Activated CD8-positive, alpha-beta memory T cell treated with anti-CD3 and anti-CD28 coated beads for 24 hours (primary cell): ENCODE results near the gene GIGYF1.
"Not testable (repeated sequence)": the region's sequence is repeated elsewhere in the genome, so short reads cannot be mapped to it uniquely, and the experiment has no call there.

Experiments used
- DNase-seq: peaks from one replicate; pipeline ENCODE4 v3.0.0-alpha.2; 2020

The GIGYF1 gene

GRCh38 chr7:100708395-100708794 is 14.3 kb upstream of the GIGYF1 start:
- DNase-seq: no peak

GRCh38 chr7:100706672-100707311 is 12.7 kb upstream of the GIGYF1 start:
- DNase-seq: no peak

- DNase-seq: peak; percentile 99
These were observed 12.0 kb upstream of the GIGYF1 start, which contains the start of gene POP7 for GRCh38 chr7:100705753-100706671. Gene POP7 (plus strand): TSS chr7:100706121. CDS start chr7:100706831, 710 bp downstream.

GRCh38 chr7:100705320-100705752 is 11.3 kb upstream of the GIGYF1 start:
- peak; percentile 95 for DNase-seq

- DNase-seq: not testable (repeated sequence)
These were observed 7.0 kb upstream of the GIGYF1 start for GRCh38 chr7:100701089-100701488.

- no peak for DNase-seq
These were observed 5.0 kb upstream of the GIGYF1 start for GRCh38 chr7:100699018-100699417.

- no peak for DNase-seq
These were observed 2.1 kb upstream of the GIGYF1 start for GRCh38 chr7:100696123-100696521.

- DNase-seq: no peak
These were observed 545 bp downstream of the GIGYF1 start for GRCh38 chr7:100693312-100694097.

- DNase-seq: no peak
These were observed 1.5 kb downstream of the GIGYF1 start for GRCh38 chr7:100692578-100692961.

- peak; percentile 92 for DNase-seq
These were observed 2.1 kb downstream of the GIGYF1 start for GRCh38 chr7:100691676-100692577.

GRCh38 chr7:100689230-100690135 is 4.6 kb downstream of the GIGYF1 start:
- DNase-seq: peak; percentile 54

- DNase-seq: no peak
These were observed 5.7 kb downstream of the GIGYF1 start for GRCh38 chr7:100688326-100688860.

- peak; percentile 56 for DNase-seq
These were observed 6.2 kb downstream of the GIGYF1 start for GRCh38 chr7:100687751-100688300.

- no peak for DNase-seq
These were observed 6.8 kb downstream of the GIGYF1 start for GRCh38 chr7:100687261-100687660.

- DNase-seq: no peak
These were observed 7.2 kb downstream of the GIGYF1 start for GRCh38 chr7:100686822-100687211.

GRCh38 chr7:100686201-100686821 is 7.7 kb downstream of the GIGYF1 start:
- DNase-seq: no peak

- DNase-seq: no peak
These were observed 8.4 kb downstream of the GIGYF1 start for GRCh38 chr7:100685631-100686145.

GRCh38 chr7:100685049-100685605 is 8.9 kb downstream of the GIGYF1 start:
- DNase-seq: no peak

GRCh38 chr7:100684534-100685042 is 9.5 kb downstream of the GIGYF1 start:
- DNase-seq: peak; percentile 54
